ENCODE data around the gene ARNT2.
A peak's percentile ranks its signal among the peaks of the same experiment; 100 is the strongest.

ARNT2 gene

DNA sequence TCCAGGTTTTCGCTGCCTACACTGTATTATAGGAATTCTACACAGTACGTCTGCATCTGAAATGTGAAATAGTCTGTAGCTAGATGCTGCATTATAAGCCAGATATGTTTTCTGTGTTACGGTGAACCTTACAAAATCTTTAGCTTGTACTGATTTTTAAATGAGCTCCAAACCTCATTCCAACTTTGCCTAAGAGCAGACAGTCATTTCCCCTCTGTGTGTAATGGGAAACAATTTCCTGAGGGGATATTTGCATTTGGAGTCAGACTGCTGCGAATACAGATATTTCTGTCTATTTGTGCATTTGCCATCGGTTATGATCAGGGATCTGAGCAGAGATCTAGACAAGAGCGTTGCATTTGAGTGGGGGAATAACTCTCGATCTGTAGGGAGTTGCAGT lies 37.5 kb downstream of the ARNT2 start:
- DNase-seq (ENCODE audit: low read depth in 2 of 2) = no peak

DNA sequence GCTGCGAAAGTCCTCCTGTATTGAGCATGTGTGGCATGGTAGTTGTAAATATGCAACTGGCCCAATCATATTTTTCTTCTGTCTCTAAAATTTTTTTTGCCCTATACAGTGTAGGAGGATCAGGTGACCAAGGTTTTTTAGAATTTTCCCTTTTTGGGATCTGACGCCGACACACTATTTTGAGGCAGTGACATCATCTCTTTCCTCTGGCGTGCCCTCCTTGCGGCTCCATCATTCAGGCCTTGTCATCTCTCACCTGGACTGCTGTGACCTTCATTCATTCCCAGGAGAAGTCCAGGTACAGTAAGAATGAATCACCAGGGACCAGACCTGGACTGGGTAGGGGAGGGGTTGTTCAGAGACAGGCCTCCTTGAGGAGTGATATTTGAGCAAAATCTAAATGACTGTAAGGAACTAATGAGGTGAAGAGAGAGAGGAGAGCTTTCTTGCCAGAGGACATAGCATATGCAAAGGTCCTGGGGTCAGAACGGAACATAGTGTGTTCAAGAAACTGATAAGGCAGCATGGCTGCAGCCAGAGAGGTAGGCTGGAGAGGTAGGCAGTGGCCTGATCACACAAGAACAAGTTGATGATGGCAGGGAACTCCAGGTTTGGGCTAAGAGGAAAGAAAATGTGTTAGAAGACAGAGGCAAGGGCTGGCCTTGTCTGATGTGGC lies 38.7 kb downstream of the ARNT2 start:
- DNase-seq (ENCODE audit: low read depth in 2 of 2) = no peak

DNA sequence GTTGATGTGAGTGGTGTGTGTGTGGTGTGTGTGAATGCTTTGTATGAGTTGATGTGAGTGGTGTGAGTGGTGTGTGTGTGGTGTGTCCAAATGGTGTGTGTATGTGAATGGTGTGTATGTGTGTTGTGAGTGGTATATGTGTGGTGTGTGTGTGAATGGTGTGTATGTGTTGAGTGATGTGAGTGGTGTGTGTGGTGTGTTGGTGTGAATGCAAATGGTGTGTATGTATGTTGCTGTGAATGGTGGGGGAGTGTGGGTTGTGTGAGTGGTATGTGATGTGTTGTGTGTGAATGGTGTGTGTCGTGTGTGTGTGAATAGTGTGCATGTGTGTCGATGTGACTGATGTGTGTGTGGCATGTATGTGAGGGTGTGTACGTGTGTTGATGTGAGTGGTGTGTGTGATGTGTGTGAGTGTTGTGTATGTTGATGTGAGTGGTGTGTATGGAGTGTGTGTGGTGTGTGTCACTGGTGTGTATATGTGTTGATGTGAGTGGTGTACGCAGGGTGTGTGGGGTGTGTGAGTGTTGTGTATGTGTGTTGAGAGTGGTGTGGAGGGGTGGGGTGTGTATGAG lies 40.6 kb downstream of the ARNT2 start:
- DNase-seq (ENCODE audit: low read depth in 2 of 2) = no peak

DNA sequence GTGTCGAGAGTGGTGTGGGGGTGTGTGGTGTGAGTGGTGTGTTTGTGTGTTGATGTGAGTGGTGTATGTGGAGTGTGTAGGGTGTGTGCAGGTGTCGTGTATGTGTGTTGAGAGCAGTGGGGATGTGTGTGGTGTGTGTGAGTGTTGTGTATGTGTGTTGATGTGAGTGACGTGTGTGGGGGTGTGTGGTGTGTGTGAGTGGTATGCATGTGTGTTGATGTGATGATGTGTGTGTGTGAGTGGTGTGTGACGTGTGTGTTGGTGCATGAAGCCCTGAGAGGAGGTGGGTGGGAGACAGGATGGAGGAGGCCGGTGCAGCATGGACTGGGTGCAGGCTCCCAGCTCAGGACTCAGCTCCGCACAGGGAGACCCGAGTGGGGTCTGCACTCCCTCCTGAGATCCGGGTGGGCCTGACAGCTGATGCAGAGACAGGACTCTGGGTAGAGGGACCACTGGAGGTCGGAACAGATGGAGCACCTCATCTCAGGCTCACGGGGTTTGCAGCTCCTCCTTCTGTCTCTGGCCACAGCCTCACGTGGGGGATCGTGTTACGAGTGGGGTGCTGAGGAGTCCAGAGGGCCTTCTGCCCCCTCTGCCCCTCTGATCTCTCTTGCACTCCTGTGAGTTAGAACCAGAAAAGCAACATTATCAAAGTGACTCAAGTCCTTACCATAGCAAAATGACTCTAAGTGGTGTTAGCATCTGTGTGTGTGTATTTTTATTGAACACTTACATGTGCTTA lies 41.3 kb downstream of the ARNT2 start:
- DNase-seq (ENCODE audit: low read depth in 2 of 2) = no peak

DNA sequence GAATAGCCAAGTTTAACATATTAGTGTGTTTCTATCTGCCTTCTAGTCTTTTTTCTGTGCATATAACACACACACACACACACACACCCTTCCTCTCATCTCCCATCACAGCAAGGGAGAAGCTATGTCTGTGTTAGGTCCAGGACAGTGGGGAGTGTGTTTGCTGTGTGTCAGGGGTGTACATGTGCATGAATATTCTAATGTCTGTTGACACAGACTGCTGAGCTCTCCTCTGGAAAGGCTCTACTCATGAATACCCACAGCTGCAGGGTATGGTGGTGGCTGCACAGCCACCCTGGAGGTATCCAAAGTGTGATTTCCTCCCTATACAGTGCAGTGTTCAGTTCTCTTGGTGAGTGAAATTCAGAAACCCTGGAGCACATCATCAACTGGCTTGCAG lies 42.9 kb downstream of the ARNT2 start:
- DNase-seq (ENCODE audit: low read depth in 2 of 2) = no peak

DNA sequence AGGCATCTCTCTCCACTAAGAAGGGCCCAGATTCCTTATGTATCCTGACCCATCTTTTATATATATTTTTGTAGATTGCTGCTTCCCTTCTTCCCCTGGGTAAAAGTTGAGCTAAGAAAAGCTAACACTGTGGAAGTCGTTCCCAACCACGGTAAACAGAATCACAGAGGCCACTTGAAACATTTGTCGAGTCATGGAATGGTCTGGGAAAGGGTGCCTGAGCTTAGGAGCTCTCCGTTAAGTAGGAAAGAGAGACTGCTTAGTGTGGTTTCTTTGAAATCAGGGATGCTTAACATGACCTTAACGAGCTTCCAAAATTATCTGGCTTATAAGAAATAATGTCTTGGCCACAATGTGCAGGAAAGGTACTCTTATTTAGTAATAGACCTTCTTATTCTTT lies 45.6 kb downstream of the ARNT2 start:
- DNase-seq (ENCODE audit: low read depth in 2 of 2) = no peak

DNA sequence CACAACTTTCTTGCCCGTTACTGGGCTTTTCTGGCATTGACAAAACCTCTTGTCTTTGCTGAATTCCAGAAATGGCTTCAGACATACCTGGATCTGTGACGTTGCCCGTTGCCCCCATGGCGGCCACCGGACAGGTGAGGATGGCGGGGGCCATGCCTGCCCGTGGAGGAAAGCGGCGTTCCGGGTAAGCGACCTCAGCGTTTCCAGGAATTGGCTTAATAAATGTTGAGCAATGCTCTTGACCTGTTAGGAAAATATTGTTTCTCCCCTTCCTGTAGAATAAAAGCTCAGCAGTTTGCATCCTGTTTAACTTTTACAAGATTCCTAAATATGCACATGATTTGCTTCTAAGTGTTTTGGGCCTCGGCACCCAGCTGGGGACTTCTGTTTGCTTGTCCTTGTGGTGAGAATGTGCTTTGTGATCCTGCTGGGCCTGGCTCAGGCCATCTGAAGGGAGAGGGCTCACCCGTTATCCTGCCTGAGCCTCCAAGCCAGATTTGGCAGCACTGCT lies 46.7 kb downstream of the ARNT2 start:
- DNase-seq (ENCODE audit: low read depth in 2 of 2) = no peak

DNA sequence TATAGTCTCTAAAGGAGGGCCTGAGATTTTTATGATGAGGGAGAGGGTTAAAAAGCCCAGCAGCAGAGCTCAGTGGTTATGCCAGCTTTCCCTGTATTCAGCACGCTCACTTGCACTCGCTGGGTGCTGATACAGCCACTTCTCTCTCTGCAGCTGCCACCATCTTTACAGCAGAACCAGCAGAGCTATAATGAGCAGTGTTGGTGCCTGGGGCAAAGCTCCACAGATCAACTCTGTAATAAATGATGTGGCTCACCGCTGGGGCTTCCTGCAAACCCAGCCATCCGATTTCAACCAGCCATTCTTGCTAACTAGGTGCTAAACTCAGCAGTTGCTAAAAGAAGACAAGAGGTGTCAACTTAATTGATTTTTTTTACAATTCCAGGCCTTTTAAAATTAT lies 48.0 kb downstream of the ARNT2 start:
- DNase-seq (ENCODE audit: low read depth in 2 of 2) = no peak

DNA sequence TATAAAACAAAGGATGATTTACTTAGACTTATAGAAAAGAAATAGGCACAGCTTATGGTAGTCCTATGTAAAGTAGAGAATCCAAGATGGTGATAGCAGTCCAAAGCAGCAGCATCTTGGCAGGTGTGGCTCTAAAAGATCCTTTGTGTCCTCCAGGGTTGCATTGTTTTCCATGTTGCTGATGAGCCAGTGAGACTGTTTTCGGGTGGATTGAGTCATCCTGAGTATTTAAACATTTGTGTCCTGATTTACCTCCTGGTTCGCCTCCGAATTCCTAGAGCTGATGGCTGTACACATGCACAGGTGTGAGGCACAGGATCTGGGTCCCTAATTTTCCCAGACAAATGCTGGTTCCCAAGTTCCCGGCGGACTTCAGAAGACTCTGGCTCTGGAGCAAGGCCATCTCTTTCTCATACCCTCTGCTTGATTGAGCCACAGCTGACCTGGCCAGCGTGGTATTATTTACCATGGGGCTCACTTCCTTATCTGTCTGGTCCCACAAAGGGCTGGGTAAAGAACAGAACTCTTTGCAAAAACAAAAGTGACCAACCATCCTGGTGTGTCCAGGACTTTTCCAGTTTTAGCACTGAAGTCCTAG lies 51.0 kb downstream of the ARNT2 start:
- no peak for DNase-seq (ENCODE audit: low read depth in 2 of 2)

DNA sequence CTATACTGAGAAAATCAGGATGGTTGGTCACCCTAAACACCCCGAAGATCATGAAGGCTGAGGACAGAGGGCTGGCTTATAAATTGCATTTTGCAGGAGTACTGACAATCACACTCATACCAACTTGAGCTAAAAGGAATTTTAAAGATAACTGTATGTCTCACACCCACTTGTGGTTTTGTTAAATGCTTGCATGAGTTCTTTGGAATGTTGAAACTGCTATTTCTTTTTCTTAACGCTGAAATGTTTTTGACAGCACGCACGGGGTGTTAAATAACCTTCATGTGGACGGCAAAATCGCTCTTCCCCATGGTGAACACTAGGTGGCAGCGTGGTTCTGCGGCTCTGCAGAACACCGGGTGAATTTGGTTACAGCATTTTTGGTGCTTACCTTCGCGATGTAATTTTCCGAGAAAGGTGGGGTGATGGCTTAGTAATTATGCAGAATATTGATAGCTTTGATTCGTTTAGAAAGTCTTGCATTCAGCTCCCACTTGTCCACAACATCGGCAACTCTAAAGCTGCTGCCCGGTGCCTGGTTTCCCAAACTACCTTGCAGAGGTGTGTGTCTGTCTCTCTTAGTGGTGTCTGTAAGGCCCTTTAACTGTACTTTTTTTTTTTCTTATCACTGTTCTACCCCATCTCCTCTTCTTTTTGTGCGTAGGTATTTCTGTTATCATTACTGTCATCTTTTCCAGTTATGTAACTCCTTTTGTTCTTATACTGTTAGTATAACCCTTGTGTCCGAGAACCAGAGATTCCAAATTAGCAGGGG lies 51.7 kb downstream of the ARNT2 start:
- DNase-seq (ENCODE audit: low read depth in 2 of 2) = peak; percentile 11 to 19

DNA sequence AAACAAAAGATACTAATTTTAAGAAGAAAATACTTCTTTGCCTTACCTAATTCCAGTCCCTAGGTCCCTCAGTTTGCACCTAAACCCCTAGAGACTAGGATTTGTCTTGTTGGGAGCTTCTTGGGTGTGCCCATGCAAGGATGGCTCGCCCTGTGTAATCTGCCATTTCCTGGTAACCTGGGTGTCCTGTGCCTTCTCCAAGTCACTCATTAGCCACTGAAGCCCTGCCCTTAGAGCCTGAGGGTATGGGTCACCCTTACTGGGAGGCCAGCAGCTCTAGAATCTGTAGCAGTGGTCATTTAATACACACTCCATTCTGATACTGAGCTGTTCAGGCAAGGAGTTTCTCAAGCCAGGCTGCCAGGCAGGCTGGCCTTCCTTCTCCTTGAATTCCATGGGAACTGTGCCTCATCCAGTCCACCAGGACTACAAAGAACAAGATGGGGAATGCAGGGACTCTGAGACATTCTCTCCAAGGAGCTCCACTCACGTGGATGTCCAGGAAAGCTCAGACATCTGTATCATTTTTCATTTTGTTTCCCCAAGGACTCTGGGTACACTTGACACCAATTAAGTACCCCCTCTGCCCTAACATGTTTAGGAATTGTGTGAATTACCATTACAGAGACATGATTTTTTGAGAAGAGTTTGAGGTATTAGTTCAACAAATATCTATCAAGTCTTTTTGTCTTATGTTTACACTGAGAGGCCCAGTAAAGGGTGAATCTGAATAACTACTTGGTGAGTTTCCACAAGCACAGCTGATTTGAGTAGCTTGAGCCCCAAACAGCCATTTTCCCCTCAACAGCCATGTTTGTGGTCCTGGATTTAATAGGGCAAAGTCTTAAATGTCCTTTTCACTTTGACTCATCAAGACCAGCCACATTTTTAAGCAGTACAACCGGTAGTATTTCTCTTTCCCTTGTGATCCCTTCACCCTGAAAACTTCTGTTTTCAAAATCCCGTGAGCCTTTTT lies 52.6 kb downstream of the ARNT2 start:
- DNase-seq (ENCODE audit: low read depth in 2 of 2) = no peak

DNA sequence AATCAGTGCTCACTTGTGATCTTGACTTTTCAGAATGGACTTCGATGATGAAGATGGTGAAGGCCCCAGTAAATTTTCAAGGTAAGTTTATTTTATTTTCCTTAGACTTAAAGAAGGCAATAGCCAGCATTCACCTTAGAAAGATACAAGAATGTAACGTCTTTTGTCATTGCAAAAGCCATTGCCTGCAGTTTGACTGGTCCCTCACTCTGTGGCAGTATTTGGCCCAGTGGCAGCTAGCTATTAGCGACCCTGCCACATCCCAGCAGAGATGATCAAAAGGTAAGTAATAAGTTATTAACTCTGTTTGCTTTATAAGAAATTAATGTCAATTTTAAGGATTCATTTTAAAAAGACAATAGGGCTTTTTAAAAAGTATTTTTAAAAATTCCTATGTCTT lies 53.7 kb downstream of the ARNT2 start:
- no peak for DNase-seq (ENCODE audit: low read depth in 2 of 2)

DNA sequence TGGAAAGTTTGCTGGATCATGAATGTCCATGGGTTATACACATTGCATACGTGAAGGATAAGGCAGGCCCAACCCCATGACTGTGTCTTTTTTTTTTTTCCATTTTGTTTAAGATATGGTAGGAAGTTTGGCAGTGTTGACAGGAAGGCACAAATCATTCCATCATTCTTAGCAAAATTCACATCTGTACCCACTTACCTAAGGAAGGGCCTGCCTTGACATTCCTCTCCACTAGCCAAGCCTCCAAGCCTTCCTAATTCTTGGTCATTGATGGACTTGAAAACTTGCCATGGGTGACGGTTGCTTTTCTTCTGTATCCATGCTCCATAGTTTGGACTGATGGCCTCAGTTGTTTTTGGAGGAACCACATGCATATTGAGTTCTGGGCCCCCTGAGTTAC lies 54.4 kb downstream of the ARNT2 start:
- no peak for DNase-seq (ENCODE audit: low read depth in 2 of 2)

DNA sequence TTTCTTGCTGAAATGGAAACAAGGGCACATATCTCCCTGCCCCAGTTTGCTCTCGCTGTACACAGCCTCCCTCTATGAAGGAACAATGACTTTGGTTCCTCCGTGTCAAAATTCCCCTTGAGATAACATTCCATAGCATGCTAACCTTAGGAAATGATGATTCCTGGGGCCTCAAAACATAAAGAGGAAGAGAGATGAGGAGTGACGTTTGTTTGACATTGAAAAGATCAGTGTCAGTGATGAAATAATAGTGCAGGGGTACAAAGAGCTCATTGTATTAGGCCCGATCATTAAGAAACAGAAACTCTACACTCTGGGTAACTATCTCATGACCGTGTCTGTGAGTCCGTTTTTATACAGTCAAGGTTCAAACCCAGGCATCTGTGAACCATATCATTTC lies 55.2 kb downstream of the ARNT2 start:
- DNase-seq (ENCODE audit: low read depth in 2 of 2) = no peak

DNA sequence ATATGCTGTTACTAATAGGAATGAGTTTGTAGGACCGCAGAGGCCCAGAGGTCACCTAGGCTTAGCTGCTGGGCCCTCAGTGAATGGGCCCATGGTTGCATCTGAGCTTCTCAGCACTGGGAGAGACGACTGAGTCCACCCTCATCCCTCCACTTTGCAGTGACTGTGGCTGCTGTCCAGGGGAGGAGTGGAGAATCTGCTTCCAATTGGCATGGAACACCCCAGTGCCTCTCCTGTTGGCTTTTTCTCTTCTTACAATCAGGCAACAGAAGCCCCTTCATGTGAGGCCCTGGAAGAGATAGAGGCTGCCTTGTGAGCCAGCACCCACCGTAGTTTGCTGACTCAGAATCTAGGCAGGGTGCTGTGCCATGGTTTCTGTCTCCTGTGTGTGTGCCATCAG lies 55.6 kb downstream of the ARNT2 start:
- no peak for DNase-seq (ENCODE audit: low read depth in 2 of 2)

DNA sequence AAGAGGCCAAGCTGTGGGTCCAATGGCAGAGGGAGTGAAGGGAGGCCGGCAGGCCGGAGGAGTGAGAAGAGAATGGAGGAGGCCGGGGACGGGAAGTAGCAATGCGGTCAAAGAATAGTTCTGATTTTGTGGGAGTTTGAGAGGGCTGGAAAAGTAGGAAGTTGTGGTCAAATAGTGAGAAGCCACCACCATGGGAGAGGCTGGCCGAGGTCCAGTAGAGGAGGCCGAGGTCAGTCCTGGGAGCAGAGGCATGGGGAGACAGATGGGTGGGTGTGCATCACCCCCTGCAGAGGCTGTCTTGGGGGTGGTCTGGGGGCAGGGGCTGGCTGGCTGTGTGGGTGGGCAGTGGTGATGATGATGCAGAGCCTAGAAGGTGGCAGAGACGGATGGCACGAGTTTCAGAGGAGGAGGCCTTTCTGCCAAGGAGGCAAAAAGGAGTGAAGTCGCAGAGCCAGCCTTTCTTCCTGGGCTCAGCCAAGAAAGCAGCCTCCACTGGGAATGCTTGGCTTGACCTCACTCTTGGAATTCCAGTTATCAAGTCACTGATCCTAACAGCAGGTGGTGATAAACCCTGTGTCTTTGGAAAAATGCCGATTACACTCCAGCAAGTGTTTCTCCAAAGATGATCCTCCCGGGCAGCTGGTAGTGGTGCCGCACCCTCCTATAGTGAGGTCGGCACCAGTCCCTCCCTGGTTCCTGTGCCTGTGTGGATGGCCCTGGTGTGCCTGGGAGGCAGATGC lies 57.3 kb downstream of the ARNT2 start:
- no peak for DNase-seq (ENCODE audit: low read depth in 2 of 2)

DNA sequence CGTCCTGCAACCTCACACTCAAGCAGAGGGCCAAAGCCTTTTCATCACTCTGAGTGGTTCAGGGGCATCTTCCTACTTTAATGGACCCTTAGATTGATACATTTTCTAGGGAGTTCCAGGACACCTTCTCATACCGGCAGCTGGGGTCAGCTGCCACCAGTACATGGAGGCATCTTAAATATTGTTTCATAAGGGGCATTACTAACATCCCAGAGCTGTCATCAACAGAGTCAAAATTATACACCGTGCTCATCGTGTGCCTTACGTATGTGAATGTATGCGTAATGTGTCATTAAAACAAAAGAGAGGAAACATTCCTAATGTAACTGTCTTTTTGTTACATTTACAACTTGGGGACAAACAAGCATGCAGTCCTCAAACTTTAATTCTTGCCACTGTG lies 57.9 kb downstream of the ARNT2 start:
- no peak for DNase-seq (ENCODE audit: low read depth in 2 of 2)

DNA sequence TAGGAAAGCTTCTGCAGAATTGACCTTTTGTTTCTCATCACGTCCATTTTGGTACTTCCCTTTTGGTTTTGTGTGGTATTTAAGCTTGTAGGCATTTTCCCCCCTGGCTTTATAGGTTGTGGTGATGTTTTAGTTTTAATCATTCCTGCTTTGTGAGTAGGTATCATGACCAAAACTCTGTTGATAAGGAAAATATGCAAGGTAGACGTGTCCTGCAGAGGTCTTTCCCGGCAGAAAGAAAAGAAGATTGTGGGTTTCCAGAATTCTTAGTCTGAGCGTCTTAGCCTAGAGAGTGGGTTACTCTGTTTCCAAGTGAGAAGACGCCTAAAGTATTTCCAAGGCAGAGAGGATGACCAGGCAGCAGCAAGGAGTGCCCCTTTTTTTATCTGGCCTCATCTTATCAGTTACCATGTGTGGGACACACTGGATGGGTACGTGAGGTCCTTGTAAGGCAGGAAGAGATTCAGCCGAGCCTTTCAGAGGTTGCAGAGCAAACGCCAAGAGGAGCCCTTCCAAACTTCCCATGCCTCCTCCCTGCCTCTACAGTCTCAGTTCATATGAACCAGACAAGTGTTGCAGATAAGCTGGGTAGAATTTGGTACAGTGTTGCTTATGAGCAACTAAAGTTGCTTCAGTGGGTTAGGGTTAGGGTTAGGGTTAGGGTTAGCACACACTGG lies 58.8 kb downstream of the ARNT2 start:
- no peak for DNase-seq (ENCODE audit: low read depth in 2 of 2)

DNA sequence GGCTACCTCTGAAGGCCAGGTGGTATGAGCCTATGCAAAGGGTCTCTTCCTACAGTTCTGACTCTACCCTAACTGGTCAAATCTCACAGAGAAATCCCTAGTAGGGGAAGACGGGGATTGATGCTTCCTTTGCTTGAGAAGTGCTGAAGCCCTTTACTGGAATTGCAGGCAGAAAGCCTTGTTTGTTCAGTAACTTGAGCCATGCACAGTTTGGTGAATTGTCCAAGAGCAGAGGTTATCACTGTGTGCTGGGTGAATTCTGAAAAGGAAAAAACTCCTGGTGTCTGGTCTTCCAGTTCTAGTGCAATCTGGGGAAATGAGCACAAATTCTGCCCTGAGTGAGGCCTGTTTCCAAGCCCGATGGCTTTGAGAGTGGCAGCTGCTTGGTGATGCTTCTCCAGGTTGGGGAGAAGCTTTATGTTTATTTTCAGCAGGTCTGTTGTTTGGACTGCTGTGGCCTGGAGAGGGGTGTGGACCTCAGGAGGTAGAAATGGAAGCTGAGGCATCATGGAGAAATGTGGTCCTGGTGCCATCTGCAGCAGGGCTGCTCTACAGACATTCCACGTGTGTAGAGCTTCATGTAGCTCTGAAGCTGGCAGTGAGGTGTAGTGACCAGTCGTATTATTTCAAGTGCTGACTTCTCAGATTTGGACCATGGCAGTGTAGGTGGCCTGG lies 60.9 kb downstream of the ARNT2 start:
- no peak for DNase-seq (ENCODE audit: low read depth in 2 of 2)
